Adrenal gland (tissue), 12 donors: ENCODE data around the gene TENT4A. TPM values are rescaled to one million over a fixed set of nuclear protein-coding genes. Genes with fewer than 3 reads are reported as not detected.

Experiments
- DNase-seq, 7 donors: peaks; one replicate each; pipeline ENCODE4 v3.0.0-alpha.2; 2019 to 2020
- H3K27ac ChIP-seq, 5 donors: fragments of 200-600 bp; sonication (generic) in 4 of 5; 1 replicate in 3 of 5; 2 replicates in 2 of 5; pipeline versions ENCODE4 v1.5.1 to v1.8.0; 2016 to 2020; ENCODE audit warnings: mild to moderate bottlenecking in 1 of 5
- H3K27me3 ChIP-seq: fragments of 200-600 bp; 2 replicates; pipeline ENCODE4 v1.8.0; 2021
- H3K36me3 ChIP-seq, 2 donors: fragments of 200-600 bp; replicated peaks in 1 of 2; 1 replicate in 1 of 2; 2 replicates in 1 of 2; pipeline versions ENCODE4 v1.5.1 to v1.8.0; 2018 to 2022
- H3K4me1 ChIP-seq, 2 donors: fragments of 200-600 bp; replicated peaks in 1 of 2; 1 replicate in 1 of 2; 2 replicates in 1 of 2; pipeline versions ENCODE4 v1.5.1 to v1.8.0; 2018 to 2021
- H3K4me3 ChIP-seq, 4 donors: fragments of 200-600 bp; sonication (generic) in 3 of 4; one replicate each; pipeline ENCODE4 v1.5.1; 2016 to 2018
- H3K9me3 ChIP-seq, 3 donors: fragments of 200-600 bp; sonication (generic) in 1 of 3; replicated peaks in 1 of 3; 1 replicate in 2 of 3; 2 replicates in 1 of 3; pipeline versions ENCODE4 v1.5.1 to v1.8.0; 2016 to 2021
- CTCF ChIP-seq, 6 experiments: fragments of 450-650 bp in 4 of 6; fragments of 200-600 bp in 2 of 6; sonication (generic) in 1 of 6; IDR thresholded peaks; 1 replicate in 5 of 6; 2 replicates in 1 of 6; pipeline versions ENCODE4 v1.5.1 to v1.8.0; 2016 to 2021; ENCODE audit warnings: antibody characterized with exemption in 6 of 6, mild to moderate bottlenecking in 2 of 6, moderate library complexity in 1 of 6
- POLR2A ChIP-seq, 2 donors: fragments of 450-650 bp; IDR thresholded peaks; one replicate each; pipeline ENCODE4 v1.6.1; 2017; ENCODE audit warnings: antibody characterized with exemption in 2 of 2, mild to moderate bottlenecking in 2 of 2, moderate library complexity in 1 of 2
- WGBS, 4 donors: extraction: QIAGEN DNeasy Blood & Tissue Kit in 2 of 4; methylation state at CpG; one replicate each; pipeline versions ENCODE4 v1.1.5 to v1.1.7; 2013 to 2017; 5-methylcytosine and 5-hydroxymethylcytosine counted together
- intact Hi-C, 2 donors: fragments of 100-400 bp; cut with DNase I; formaldehyde crosslinking; loops; one replicate each; pipeline versions ENCODE4 v1.14.1 to v1.15.0; 2022 to 2023
- polyA plus RNA-seq, 3 donors: library from polyadenylated mRNA; stranded (reverse); fragments of 200-250 nt in 2 of 3; fragments of 350-450 nt in 1 of 3; fragmentation: Illumina TruSeq in 1 of 3; extraction: RNeasy Lipid Tissue Mini Kit (QIAGEN cat#74804) in 1 of 3; gene quantifications; one replicate each; pipeline ENCODE4 v1.2.3, GENCODE V29; 2013 to 2014
- total RNA-seq, 9 donors: library from RNA; depleted of rRNA in 4 of 9; stranded (reverse); fragments of >200 nt in 4 of 9; fragments of 120-200 nt in 1 of 9; fragmentation: NEBNext Ultra II Directional in 1 of 9; extraction: Animal tissue kit (Norgen Biotek cat#: 25700) in 1 of 9; gene quantifications; one replicate each; pipeline versions ENCODE4 v1.1.0 to v1.2.4, GENCODE V29; 2013 to 2023
- donor health status: healthy with polysubstance abuse.
- donor health status: Bipolar disorder and iron deficiency.
- donor health status: DM: yes; HTN: yes; CAD: no.
- donor health status: DM: no; HTN: no; CAD: no.
- donor health status: DM: no; HTN: no; CAD: no.
- donor health status: DM: yes; HTN: yes; CAD: no.

TENT4A gene
- total and polyA plus RNA-seq, 12 donors, result 9.1 to 24.4 (median 14.4) TPM

DNA sequence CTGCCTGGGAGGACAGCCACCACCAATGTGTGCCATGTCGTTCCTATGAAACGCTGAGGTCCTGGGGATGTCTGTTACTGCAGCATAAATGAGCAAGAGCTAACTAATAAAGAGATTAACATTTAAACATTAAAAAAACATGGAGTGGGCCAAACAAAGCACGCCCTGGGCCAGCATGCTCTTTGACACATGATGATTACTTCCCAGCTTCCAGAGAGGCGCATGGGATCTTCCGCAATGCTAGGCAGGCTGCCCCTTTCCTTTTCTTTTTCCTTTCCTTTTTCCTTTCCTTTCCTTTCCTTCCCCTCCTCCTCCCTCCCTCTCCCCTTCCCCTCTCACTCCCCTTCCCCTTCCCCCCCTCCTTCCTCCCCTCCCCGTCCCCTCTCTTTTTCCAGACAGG, 10.6 kb upstream of the TENT4A start:
- WGBS, 4 donors, result 94 to 99% (median 96%) methylated on average over 6 of the region's 6 CpGs
- Histone ChIP-seq H3K9me3 (no peaks in the 10 kb centered on the region), H3K4me1 (peaks cover 10 to 19% of the 10 kb centered on the region in 2 donors), H3K36me3 (no peaks in the 10 kb centered on the region), H3K27me3 (no peaks in the 10 kb centered on the region), H3K27ac (no peak overlapping the region), H3K4me3 (no peak overlapping the region)
- DNase-seq, result peak in 1 of 7 donors; percentile 45
- TF ChIP-seq CTCF (IDR thresholded peaks at IDR 0.05) (no peak), POLR2A (IDR thresholded peaks at IDR 0.05) (no peak)
- intact Hi-C loops, result no loop called here

DNA sequence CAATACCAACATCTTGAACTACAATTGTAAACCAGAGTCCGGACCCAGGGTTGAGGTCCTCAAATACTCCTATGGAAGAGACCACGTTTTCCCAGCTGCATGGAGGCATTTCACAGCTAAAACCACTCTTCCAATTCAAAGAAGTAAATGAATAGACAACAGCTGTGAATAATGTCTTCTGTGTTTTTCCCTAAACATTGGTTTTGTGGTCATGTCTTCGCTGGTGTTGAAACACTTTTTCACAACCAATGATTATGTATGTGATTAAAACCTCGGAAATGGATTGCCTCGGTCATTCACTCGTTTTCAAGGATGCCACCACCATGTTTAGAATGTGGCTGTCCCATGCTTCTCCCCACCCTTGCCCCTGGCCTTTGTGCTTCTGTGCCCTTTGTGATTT, 9.4 kb upstream of the TENT4A start:
- 54 to 73% (median 59%) methylated on average over 6 of the region's 6 CpGs for WGBS, 4 donors
- Histone ChIP-seq H3K9me3 (no peaks in the 10 kb centered on the region), H3K27me3 (no peaks in the 10 kb centered on the region), H3K4me1 (peaks cover 10 to 19% of the 10 kb centered on the region in 2 donors), H3K4me3 (no peak overlapping the region), H3K27ac (peak overlapping the region; percentile 37 to 92 (median 66)), H3K36me3 (no peaks in the 10 kb centered on the region)
- TF ChIP-seq CTCF (IDR thresholded peaks at IDR 0.05) (no peak), POLR2A (IDR thresholded peaks at IDR 0.05) (no peak)
- intact Hi-C loops, result no loop called here
- no peak for DNase-seq

DNA sequence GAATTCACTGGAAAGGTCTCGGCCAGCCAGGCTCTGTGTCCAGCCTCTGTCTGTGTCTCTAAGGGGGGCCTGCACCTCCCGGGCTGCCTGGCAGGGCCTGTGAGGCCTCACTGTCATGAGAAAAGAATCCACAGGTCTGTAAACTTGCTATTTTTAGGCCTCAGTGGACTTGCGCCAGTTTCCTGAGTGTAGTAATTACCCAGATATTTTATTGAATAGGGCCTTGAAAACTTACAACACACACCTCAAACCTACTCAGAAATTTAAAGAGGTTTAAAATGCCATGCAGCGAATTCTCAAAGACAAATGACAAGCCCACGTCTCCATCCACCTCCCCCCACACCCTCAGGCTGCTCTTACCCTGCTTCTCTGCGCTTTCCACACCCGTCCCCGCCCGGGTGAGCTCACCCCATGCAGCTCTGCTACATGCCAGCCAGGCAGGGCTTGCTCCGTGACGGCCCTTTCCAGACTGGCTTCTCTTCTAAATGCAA, 8.8 kb upstream of the TENT4A start:
- no peaks in the 10 kb centered on the region for H3K9me3 ChIP-seq
- H3K36me3 ChIP-seq, result no peaks in the 10 kb centered on the region
- H3K4me1 ChIP-seq, result peaks cover 10 to 19% of the 10 kb centered on the region in 2 donors
- 25 to 45% (median 31%) methylated on average over 9 to 11 of the region's 11 CpGs for WGBS, 4 donors
- intact Hi-C loops, result no loop called here
- no peaks in the 10 kb centered on the region for H3K27me3 ChIP-seq
- no peak for TF ChIP-seq CTCF (IDR thresholded peaks at IDR 0.05)
- TF ChIP-seq POLR2A (IDR thresholded peaks at IDR 0.05), result no peak
- DNase-seq, result peak; percentile 71 to 94 (median 85)
- no peak overlapping the region for H3K4me3 ChIP-seq
- peak overlapping the region; percentile 37 to 92 (median 66) for H3K27ac ChIP-seq

DNA sequence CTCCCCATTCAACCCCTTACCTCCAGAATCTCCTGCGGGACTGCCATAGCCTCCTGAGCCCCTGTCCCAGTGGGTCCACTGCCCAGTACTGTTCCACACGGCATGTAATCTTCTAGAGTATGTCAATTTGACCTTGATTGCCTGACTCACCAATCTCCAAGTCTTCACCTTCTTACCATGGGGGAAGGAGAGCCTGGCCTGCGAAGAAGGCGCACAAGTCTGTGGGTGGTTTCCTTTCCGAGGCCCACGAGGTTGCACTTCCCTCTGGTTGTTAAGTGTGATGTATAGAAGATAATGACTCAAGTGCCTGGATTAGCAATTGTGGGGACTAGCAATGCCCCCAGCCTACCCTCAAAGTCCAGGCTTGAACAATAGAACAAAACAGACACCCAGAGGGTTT, 8.1 kb upstream of the TENT4A start:
- Histone ChIP-seq H3K36me3 (no peaks in the 10 kb centered on the region), H3K27me3 (no peaks in the 10 kb centered on the region), H3K27ac (peak overlapping the region in 4 of 5 donors; percentile 37 to 92 (median 78)), H3K4me1 (peaks cover 10 to 19% of the 10 kb centered on the region in 2 donors), H3K4me3 (no peak overlapping the region), H3K9me3 (no peaks in the 10 kb centered on the region)
- intact Hi-C loops, result no loop called here
- DNase-seq, result peak in 1 of 7 donors; percentile 46
- 73 to 76% (median 76%) methylated on average over 6 of the region's 6 CpGs for WGBS, 4 donors
- no peak for TF ChIP-seq POLR2A (IDR thresholded peaks at IDR 0.05)
- no peak for TF ChIP-seq CTCF (IDR thresholded peaks at IDR 0.05)
